ENCODE measurements around the gene IDH3B. TPM values are rescaled to one million over a fixed set of nuclear protein-coding genes. Genes with fewer than 3 reads are reported as not detected.

Gene IDH3B
- total RNA-seq, 4 donors from 2014 or later, result 126 to 161 (median 141) TPM

DNA sequence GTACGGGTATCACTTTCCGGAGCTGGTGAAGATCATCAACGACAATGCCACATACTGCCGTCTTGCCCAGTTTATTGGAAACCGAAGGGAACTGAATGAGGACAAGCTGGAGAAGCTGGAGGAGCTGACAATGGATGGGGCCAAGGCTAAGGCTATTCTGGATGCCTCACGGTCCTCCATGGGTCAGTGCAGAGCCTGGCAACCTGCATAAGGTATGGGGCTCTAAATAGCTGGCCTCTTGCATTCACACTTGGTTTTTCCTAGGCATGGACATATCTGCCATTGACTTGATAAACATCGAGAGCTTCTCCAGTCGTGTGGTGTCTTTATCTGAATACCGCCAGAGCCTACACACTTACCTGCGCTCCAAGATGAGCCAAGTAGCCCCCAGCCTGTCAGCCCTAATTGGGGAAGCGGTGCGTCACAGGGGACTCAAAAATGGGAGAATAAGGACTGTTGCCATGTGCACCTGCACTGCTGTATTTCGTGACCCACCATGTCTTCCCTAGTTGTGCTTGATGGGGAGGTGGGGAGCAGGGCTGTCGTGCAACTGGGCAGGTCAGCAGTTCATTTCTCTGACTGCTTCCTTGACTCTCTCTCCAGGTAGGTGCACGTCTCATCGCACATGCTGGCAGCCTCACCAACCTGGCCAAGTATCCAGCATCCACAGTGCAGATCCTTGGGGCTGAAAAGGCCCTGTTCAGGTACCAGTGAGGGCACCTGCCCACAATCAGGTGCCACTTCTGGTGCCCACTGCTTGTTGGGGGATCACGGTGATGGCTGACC is 8.5 kb downstream of the IDH3B start:
- Histone ChIP-seq H3K36me3 (peaks cover 60 to 66% of the 10 kb centered on the region in 2 donors), H3K27ac (no peak overlapping the region), H3K4me1 (peaks cover 9 to 14% of the 10 kb centered on the region in 2 donors), H3K4me3 (replicated peaks in 1 of 3) (no peak overlapping the region), H3K9me3 (no peaks in the 10 kb centered on the region), H3K27me3 (no peaks in the 10 kb centered on the region)
- intact Hi-C loops (cut with DNase I), result no loop called here
- DNase-seq, result no peak
- TF ChIP-seq CTCF (IDR thresholded peaks at IDR 0.05) (no peak), POLR2A (IDR thresholded peaks at IDR 0.05) (no peak)
- 94% methylated on average over 17 of the region's 17 CpGs for WGBS, 2 donors

DNA sequence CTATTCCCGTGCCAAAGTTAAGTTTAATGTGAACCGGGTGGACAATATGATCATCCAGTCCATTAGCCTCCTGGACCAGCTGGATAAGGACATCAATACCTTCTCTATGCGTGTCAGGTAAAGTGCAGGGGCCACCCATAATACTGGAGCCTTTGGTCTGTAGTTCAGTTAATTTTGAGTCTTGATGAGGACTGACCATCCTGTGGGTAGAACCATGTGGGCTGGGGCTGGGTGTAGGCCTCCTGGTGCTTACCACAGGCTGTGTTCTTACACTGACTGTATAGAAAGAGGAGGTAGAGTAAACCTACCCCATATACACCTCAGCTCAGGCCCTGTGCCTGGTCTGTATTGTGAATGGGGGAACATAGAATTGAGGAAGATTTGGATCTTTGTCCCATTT is 9.2 kb downstream of the IDH3B start:
- intact Hi-C loops (cut with DNase I), result no loop called here

GRCh38 chr20:2654384-2654822 is 9.6 kb downstream of the IDH3B start:
- intact Hi-C loops (cut with DNase I), result no loop called here
- Histone ChIP-seq H3K36me3 (peaks cover 49 to 56% of the 10 kb centered on the region in 2 donors), H3K9me3 (no peaks in the 10 kb centered on the region), H3K27ac (no peak overlapping the region), H3K4me3 (replicated peaks in 1 of 3) (no peak overlapping the region), H3K4me1 (peaks cover 9 to 14% of the 10 kb centered on the region in 2 donors), H3K27me3 (no peaks in the 10 kb centered on the region)
- DNase-seq, result no peak
- TF ChIP-seq CTCF (IDR thresholded peaks at IDR 0.05), result no peak
- TF ChIP-seq POLR2A (IDR thresholded peaks at IDR 0.05), result no peak
- WGBS, 2 donors, result 91 to 92% methylated on average over 7 to 9 of the region's 9 CpGs

More for the DNA sequence above, 9.2 kb downstream of the IDH3B start:
- Histone ChIP-seq H3K9me3 (no peaks in the 10 kb centered on the region), H3K4me3 (replicated peaks in 1 of 3) (no peak overlapping the region), H3K27ac (no peak overlapping the region), H3K4me1 (peaks cover 9 to 14% of the 10 kb centered on the region in 2 donors), H3K27me3 (no peaks in the 10 kb centered on the region), H3K36me3 (peaks cover 53 to 59% of the 10 kb centered on the region in 2 donors)
- DNase-seq, result no peak
- TF ChIP-seq POLR2A (IDR thresholded peaks at IDR 0.05) (no peak), CTCF (IDR thresholded peaks at IDR 0.05) (no peak)
- WGBS, 2 donors, result 95 to 97% methylated on average over 3 of the region's 3 CpGs

GRCh38 chr20:2653556-2654383 is 10.2 kb downstream of the IDH3B start:
- H3K4me1 ChIP-seq, result peaks cover 9 to 14% of the 10 kb centered on the region in 2 donors
- H3K27me3 ChIP-seq, result no peaks in the 10 kb centered on the region
- peak overlapping the region in 1 of 3 donors; percentile 91 for H3K4me3 ChIP-seq (replicated peaks in 1 of 3)
- DNase-seq, result no peak
- H3K27ac ChIP-seq, result no peak overlapping the region
- TF ChIP-seq CTCF (IDR thresholded peaks at IDR 0.05) (no peak), POLR2A (IDR thresholded peaks at IDR 0.05) (no peak)
- H3K9me3 ChIP-seq, result no peaks in the 10 kb centered on the region
- WGBS, 2 donors, result 53 to 55% methylated on average over 24 of the region's 24 CpGs
- peaks cover 43 to 50% of the 10 kb centered on the region in 2 donors for H3K36me3 ChIP-seq
- intact Hi-C loops (cut with DNase I), result no loop called here
